ENCODE measurements around the gene TMPRSS9.

TMPRSS9 gene

GRCh38 chr19:2428321-2428690 is 68.2 kb downstream of the TMPRSS9 start:
- TF ChIP-seq CTCF (IDR thresholded peaks at IDR 0.05; ENCODE audit: low read depth, low read length) (no peak), EZH2phosphoT487 (IDR thresholded peaks at IDR 0.05; ENCODE audit: low read depth) (no peak)
- H3K27ac ChIP-seq (ENCODE audit: low read length) = peak overlapping the region; percentile 85; the same call in 1 of the 2 replicates
- H3K27me3 ChIP-seq (ENCODE audit: low read depth, low read length) = no peaks in the 10 kb centered on the region
- H3K9ac ChIP-seq (ENCODE audit: low read length) = no peak overlapping the region
- H3K4me2 ChIP-seq (ENCODE audit: low read length) = peak overlapping the region; percentile 65; the same call in 1 of the 2 replicates
- H3K4me1 ChIP-seq (ENCODE audit: low read length) = peaks cover 13% of the 10 kb centered on the region
- peaks cover 38% of the 10 kb centered on the region for H3K79me2 ChIP-seq (ENCODE audit: low read length)
- peaks cover 17% of the 10 kb centered on the region for H4K20me1 ChIP-seq (ENCODE audit: insufficient read depth, low read length)
- no peak overlapping the region for H2AFZ ChIP-seq (ENCODE audit: low read depth, low read length)
- peaks cover 53% of the 10 kb centered on the region for H3K36me3 ChIP-seq (replicated peaks; ENCODE audit: low read depth, low read length)
- H3K4me3 ChIP-seq (ENCODE audit: low read length) = peak overlapping the region; percentile 80; the same call in 1 of the 2 replicates
- H3K9me3 ChIP-seq (ENCODE audit: insufficient read depth, low read length) = no peaks in the 10 kb centered on the region

DNA sequence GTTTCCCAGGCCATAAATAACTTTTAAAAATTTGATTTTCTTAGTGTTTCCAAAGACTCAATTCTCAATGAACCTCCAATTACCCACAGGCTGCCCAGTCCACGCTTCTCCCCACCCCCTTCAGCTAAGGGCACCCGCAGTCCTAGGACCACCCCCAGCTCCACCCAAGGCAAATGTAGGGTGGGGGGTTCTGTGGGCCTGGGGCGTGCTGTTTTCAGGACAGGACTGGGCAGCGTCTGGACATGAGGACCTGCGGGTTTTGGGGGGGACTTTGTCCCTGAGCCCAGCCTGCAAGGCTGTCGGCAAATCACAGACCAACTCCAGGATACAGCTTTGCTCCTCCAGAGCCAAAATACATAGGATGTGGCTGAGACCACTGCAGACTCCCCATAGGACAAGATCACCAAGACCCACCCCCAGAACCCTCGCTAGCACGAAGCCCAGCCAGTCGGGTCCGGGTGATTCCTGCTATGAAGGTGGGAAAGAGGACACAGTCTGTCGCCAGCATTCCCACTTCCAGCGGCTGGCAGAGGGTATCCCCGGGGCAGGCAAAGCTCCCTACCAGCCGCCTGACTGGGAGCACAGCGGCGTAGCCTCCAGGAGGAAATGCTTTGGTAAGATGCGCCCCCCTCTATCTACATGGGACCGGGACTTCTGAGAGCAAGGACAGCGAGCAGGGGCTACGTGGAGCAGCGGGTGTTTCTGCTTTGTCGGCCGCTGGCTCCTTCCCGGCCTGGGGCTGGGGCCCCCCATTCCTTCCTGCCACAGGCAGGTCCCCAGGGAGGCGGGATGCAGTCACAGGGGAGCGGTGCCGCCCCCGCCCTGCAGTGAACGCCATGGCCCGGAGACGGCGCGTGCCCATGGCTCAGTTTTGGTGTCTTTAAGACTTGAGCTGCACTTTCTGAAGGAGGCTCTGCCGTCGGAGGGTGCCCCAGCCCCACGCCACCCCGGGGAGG is 69.0 kb downstream of the TMPRSS9 start:
- H2AFZ ChIP-seq (ENCODE audit: low read depth, low read length) = no peak overlapping the region
- H3K27ac ChIP-seq (ENCODE audit: low read length) = no peak overlapping the region
- no peaks in the 10 kb centered on the region for H3K9me3 ChIP-seq (ENCODE audit: insufficient read depth, low read length)
- TF ChIP-seq CTCF (IDR thresholded peaks at IDR 0.05; ENCODE audit: low read depth, low read length) (no peak), EZH2phosphoT487 (IDR thresholded peaks at IDR 0.05; ENCODE audit: low read depth) (no peak)
- H3K4me1 ChIP-seq (ENCODE audit: low read length) = peaks cover 13% of the 10 kb centered on the region
- no peak overlapping the region for H3K9ac ChIP-seq (ENCODE audit: low read length)
- peaks cover 49% of the 10 kb centered on the region for H3K36me3 ChIP-seq (replicated peaks; ENCODE audit: low read depth, low read length)
- no peaks in the 10 kb centered on the region for H3K27me3 ChIP-seq (ENCODE audit: low read depth, low read length)
- H3K4me3 ChIP-seq (ENCODE audit: low read length) = no peak overlapping the region
- peaks cover 33% of the 10 kb centered on the region for H3K79me2 ChIP-seq (ENCODE audit: low read length)
- peaks cover 17% of the 10 kb centered on the region for H4K20me1 ChIP-seq (ENCODE audit: insufficient read depth, low read length)
- no peak overlapping the region for H3K4me2 ChIP-seq (ENCODE audit: low read length)

GRCh38 chr19:2429917-2430535 is 70.0 kb downstream of the TMPRSS9 start:
- no peak overlapping the region for H2AFZ ChIP-seq (ENCODE audit: low read depth, low read length)
- no peak overlapping the region for H3K27ac ChIP-seq (ENCODE audit: low read length)
- H3K27me3 ChIP-seq (ENCODE audit: low read depth, low read length) = no peaks in the 10 kb centered on the region
- peaks cover 17% of the 10 kb centered on the region for H4K20me1 ChIP-seq (ENCODE audit: insufficient read depth, low read length)
- no peak overlapping the region for H3K9ac ChIP-seq (ENCODE audit: low read length)
- H3K4me1 ChIP-seq (ENCODE audit: low read length) = peaks cover 13% of the 10 kb centered on the region
- TF ChIP-seq CTCF (IDR thresholded peaks at IDR 0.05; ENCODE audit: low read depth, low read length) (no peak), EZH2phosphoT487 (IDR thresholded peaks at IDR 0.05; ENCODE audit: low read depth) (no peak)
- peaks cover 56% of the 10 kb centered on the region for H3K36me3 ChIP-seq (replicated peaks; ENCODE audit: low read depth, low read length)
- H3K9me3 ChIP-seq (ENCODE audit: insufficient read depth, low read length) = no peaks in the 10 kb centered on the region
- H3K79me2 ChIP-seq (ENCODE audit: low read length) = peaks cover 30% of the 10 kb centered on the region
- no peak overlapping the region for H3K4me3 ChIP-seq (ENCODE audit: low read length)
- H3K4me2 ChIP-seq (ENCODE audit: low read length) = no peak overlapping the region

All from OCI-LY3 (cell line).